NCI-H526 treated with DMSO at 0.1 percent for 48 hours (cell line): ENCODE results near the gene ZSCAN21.

Experiments used
- DNase-seq: peaks from one replicate; lab custom pipeline; 2025; lab: John Stamatoyannopoulos, UW

The ZSCAN21 gene

GRCh38 chr7:100027197-100027596 is 22.4 kb upstream of the ZSCAN21 start:
- no peak for DNase-seq

DNA sequence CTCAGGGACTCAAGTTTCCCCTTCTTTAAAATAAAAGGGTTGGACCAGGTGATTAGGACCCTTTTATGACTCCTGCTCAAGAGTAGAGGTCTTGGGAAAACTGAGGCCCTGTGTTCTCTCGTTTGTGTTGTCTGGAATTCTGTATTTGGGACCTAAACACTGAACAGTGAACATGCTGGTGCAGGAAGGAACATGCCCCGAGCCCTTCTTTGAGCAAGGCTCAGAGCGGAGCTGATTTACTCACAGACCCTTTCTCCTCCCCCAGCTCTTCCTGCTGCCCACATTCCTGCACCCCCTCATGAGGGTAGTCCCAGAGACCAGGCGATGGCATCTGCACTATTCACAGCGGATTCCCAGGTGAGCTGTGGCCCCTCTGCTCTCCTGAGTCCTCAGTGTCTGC is 20.0 kb upstream of the ZSCAN21 start:
- DNase-seq = no peak

DNA sequence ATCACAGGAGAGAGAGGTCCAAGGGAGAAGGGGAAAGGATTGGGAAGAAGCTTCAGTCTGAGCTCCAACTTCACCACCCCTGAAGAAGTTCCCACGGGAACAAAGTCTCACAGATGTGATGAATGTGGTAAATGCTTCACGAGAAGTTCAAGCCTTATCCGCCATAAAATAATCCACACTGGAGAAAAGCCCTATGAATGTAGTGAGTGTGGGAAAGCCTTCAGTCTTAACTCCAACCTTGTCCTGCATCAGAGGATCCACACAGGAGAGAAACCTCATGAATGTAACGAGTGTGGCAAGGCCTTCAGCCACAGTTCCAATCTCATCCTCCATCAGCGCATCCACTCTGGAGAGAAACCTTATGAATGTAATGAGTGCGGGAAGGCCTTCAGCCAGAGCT is 16.0 kb upstream of the ZSCAN21 start:
- DNase-seq = no peak

DNA sequence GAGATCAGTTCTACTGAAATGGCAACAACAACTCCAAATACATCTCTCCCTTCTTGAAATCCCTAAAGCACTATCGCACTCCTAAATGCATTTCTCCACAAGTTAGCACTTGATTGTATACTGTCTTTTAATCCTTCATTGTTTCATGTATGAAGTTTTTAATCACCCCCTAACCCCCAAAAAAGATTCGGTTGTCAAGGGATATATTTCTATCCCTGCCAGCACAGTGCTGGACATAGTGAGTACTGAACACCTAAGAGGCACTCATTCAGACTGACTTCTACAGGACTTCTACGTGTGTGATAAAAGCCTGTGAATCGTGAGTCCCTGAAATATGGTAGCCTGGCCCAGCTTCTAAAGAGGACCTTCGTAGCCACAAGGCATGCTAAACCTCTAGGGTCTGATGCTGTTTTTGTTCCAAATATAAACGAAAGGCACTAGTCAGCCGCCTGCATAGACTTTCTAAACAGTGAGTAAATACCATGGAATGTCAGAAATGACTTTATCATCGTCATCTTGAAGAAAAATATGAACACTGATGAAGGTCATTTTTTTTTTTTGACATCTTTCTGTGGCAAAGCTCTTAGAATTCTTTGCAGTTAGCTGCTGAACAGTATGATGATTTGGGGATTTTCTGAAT is 14.6 kb upstream of the ZSCAN21 start:
- no peak for DNase-seq

DNA sequence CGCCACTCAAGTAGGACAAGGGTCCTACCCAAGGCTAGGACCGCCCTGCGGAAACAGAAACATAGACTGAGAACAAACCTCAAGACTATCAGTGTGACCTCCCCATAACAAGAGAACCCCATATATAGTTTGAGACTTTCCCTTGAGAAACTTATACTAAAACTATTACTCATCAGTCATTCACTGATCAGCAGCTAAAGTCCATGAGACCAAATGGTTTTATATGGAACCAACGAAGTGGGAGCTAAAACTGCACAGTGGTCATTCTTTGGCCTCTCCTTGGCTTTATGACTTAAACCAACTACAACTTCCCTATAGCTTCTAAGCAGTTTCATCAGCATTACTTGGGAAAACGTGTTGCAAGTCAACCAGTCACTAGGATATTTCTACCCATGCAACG is 13.7 kb upstream of the ZSCAN21 start:
- no peak for DNase-seq

DNA sequence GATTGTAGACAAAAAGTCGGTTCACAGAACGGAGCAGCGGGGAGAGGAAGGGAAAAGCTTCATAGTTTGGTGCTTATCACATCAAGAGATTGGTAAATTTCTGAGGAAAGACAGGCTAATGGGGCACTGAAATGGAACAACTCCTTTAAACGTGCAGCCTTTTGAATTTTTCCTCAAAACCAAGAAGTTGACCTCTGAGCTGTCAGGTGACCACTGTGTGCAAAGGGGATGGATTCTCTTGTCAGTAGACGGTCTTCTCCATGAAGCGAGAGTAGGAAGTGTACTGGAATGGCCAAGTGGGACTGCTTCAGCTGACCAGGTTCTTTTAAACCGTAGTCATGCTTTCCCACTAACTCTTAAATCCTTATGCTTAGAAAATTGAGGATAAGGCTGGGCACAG is 11.2 kb upstream of the ZSCAN21 start:
- DNase-seq = no peak

GRCh38 chr7:100040575-100040974 is 9.0 kb upstream of the ZSCAN21 start:
- DNase-seq = no peak

DNA sequence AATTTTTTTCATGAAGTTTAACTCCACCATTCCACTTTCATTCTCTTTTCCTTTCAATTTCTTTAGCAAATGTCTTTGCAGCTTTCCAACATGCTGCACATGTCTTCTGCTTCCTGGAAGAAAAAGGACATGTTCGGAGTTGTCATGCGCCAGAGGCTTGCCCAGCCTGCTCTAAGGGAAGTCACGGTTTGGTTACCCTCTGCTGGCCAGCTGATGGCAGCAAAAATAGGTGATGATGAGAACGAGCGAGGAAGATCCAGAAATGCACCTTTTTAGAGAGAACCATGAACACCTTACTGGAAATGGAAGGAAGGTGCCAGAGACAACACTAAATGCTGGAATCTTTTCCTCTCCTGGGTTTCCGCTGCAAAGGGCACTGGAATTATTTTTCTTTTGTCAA is 4.9 kb upstream of the ZSCAN21 start:
- DNase-seq = peak; percentile 32

DNA sequence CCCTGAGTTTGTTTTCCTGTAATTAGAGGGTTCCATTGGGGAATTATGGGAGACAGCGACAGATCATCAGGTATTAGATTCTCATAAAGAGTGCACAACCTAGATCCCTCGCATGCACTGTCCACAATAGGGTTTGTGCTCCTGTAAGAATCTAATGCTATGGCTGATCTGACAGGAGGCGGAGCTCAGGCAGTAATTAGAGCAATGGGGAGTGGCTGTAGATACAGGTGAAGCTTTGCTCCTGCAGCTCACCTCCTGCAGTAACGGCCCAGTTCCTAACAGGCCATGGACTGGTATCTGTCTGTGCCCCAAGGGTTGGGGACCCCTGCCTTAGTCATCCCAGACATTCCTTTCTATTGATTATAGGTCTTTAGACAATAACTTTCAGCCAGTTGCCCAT is 894 bp upstream of the ZSCAN21 start:
- no peak for DNase-seq

DNA sequence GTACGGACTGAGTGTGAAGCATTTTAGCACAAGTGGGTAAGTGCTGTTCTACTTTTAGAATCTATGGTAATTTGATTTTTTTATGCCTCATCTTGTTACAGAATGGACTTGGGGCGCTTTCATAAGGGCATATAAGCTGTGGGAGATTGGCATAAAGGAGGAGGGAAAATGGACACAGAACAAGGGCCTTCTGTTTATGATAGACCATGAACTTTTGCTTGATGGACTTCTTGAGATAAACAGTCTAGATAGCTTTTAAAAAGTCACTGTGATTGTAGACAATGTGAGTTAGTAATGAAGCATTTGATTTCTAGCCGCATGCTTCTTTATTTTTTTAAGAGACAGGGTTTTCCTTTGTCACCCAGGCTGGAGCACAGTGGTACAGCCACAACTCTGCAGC is 2.0 kb downstream of the ZSCAN21 start:
- no peak for DNase-seq

GRCh38 chr7:100053215-100053614 is 3.6 kb downstream of the ZSCAN21 start:
- DNase-seq = peak; percentile 84

GRCh38 chr7:100057006-100057405 is 7.4 kb downstream of the ZSCAN21 start:
- no peak for DNase-seq

DNA sequence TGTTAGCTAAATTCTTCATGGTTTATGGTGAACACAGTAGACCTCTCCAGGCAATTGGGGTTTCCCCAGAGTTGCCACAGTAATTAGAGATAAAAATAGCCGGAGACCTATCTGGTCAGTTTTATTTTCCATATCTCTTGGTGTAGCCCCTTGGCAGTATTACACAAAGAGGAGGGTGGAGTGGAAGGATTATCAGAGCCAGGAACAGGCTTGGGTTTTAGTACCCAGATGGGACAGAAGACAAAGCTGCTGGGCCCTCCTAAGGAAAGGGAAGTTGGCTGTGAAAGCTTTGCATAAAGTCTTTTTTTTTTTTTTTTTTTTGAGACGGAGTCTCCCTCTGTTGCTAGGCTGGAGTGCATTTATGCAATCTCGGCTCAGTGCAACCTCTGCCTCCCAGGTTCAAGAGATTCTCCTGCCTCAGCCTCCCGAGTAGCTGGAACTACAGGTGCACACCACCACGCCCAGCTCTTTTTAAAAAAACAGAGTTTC is 9.7 kb downstream of the ZSCAN21 start:
- DNase-seq = no peak

GRCh38 chr7:100061518-100062193 is 12.1 kb downstream of the ZSCAN21 start:
- DNase-seq = no peak

DNA sequence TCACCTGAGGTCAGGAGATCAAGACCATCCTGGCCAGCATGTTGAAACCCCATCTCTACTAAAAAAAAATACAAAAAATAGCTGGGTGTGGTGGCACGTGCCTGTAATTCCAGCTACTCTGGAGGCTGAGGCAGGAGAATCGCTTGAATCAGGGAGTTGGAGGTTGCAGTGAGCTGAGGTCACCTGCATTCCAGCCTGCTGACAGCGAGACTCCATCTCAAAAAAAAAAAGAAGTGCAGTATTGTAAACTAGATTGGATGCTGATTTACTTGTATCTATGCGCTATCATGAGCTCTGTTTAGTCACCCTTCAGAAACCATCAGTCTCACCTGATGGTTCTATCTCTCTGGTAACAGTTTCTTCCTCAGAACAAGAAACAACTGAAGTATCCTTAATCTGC is 13.8 kb downstream of the ZSCAN21 start:
- no peak for DNase-seq

DNA sequence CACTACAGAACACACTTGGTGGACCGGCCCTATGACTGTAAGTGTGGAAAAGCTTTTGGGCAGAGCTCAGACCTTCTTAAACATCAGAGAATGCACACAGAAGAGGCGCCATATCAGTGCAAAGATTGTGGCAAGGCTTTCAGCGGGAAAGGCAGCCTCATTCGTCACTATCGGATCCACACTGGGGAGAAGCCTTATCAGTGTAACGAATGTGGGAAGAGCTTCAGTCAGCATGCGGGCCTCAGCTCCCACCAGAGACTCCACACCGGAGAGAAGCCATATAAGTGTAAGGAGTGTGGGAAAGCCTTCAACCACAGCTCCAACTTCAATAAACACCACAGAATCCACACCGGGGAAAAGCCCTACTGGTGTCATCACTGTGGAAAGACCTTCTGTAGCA is 14.6 kb downstream of the ZSCAN21 start:
- DNase-seq = no peak

DNA sequence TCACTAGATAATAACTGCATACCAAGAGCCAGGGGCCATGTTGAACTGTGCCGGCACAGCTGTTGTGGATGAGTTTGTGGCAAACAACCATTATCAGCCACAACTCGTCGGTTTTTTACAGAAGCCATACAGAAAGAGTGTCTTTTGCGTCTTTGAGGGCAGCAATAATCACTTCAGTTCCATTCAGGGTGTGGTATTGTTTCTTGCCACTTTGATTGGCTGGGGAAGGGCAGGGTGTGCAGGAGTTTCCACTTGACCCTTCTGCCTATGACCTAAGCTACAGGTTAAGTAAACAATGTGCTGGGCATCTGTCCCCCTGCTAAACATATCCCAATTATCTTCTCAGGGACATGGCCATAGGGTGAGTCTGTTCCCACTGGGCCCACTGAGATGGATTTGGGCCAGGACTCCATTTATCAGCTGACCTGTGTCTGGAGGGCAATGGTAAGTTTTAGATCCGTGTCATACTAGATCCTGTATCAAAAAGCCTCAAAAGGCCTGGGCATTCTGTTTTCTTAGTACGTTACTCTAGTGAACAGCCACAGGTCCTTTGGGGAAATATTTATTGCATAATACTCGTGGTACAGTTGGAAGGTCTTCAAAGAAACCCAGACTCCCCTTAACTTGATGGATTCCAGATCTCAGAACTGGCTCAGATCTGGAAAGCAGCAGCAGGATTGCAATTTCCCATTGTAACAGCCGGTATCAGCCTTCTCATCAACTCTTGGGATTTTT is 16.0 kb downstream of the ZSCAN21 start:
- no peak for DNase-seq

GRCh38 chr7:100066953-100067352 is 17.4 kb downstream of the ZSCAN21 start:
- no peak for DNase-seq

GRCh38 chr7:100069991-100070390 is 20.4 kb downstream of the ZSCAN21 start:
- no peak for DNase-seq

GRCh38 chr7:100071018-100071723 is 21.6 kb downstream of the ZSCAN21 start:
- no peak for DNase-seq

GRCh38 chr7:100072462-100072861 is 22.9 kb downstream of the ZSCAN21 start:
- no peak for DNase-seq

DNA sequence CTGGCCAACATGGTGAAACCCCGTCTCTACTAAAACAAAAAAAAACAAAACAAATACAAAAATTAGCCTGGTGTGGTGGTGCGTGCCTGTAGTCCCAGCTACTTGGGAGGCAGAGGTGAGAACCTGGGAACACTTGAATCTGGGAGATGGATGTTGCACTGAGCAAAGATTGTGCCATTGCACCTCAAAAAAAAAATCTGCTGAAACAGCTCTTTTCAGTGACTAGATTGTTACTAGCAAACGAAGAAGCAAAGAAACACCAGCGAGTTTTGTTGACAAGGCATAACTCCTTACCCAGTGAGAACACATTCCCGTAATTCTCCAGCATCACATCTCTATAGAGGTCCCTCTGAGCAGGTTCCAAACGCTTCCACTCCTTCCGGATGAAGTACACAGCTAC is 25.3 kb downstream of the ZSCAN21 start:
- DNase-seq = no peak

DNA sequence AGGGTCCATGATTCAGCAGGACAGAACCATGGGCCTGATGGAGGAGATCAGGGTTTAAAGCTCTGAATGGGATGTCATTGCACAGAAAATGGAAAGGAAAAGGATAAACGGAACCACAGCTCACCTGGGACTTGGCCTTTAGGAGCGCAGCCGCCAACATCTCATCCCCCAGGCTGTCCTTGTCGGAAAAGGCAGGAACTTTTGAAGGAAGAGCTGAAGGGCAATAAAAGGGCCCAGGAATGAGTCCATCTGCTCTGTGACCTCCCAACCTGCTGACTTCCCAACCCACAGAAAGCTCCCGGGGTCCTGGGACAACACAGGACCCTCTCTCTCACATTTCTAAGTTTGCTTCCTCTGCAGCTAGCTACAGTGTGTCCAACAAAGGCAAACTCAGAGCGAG is 25.8 kb downstream of the ZSCAN21 start:
- DNase-seq = no peak
